Measurements from ENCODE around the gene SLC46A1.

Gene SLC46A1

GRCh38 chr17:28348979-28349378 is 57.0 kb downstream of the SLC46A1 start:
- DNase-seq = no peak

- peak; percentile 82 to 90 for DNase-seq
Measured at GRCh38 chr17:28347261-28347891, 58.6 kb downstream of the SLC46A1 start.

- DNase-seq = peak in 1 of 2 experiments; percentile 63
Measured at GRCh38 chr17:28346746-28347246, 59.2 kb downstream of the SLC46A1 start.

DNA sequence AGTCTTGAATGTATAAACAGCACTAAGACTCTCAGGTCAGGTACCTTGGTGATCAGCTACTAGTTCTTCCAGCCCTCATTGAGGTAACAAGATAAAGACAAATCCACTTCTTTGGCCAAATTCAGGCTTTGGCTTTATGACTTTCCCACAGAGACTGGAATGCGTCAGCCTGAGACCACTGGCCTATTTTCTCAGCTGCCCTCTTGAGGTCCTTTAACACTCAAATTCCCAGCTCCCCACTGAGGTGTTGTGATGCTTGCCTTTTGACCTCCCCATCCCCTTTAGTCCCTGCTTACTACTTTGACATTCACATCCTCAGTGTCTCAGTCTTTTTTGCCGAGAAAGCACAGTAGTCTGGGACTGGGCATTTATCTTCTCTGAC is 59.8 kb downstream of the SLC46A1 start:
- no peak for DNase-seq

DNA sequence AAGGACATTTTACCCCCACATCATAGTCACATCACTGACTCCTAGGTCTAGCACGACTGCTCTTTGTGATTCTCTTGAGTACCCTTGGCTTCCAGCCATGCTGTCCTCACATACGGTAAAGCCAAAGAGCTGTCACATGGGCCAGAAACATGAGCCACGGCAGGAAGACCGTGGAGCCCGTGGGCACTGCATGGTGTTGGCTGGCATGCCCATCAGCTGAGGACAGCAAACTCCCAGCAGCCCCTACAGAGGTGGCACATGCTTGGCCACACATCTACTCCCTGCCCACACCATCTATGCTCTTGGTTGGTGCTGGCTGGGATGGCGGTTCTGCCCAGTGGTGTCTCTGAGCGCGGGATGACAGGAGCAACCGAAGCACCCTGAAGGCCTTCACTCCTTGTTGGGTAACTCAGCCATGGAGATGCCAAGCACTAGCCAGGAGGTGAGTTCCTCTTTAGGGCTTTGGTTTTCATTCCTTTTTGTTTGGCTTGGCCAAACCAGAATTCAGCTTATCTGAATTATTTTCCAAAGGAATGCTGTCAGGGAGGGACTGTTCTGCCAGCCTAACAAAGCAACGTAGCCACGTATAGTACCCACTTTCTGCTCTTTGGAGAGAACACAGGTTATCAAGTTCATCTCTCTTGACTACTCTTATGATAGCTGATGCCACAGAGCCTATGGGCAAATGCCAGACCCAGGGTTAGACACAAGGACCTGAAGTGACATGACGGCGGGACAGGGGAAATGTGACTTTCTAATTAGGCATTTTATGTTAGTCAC is 60.4 kb downstream of the SLC46A1 start:
- DNase-seq = peak in 1 of 2 experiments; percentile 18
